HepG2 (cell line): ENCODE measurements around the gene ATP2B2.

Experiments
- E2F5 ChIP-seq: sonication (generic); formaldehyde crosslinking; conservative IDR thresholded peaks from 2 replicates; pipeline ENCODE4 v1.4.0; 2020; ENCODE audit warnings: missing genetic modification reagents
- EP300 ChIP-seq, 3 experiments: sonication (generic) in 1 of 3; formaldehyde crosslinking in 1 of 3; IDR thresholded peaks; 2 replicates each; pipeline versions ENCODE4 v1.5.1 to v1.6.1; 2011 to 2020; ENCODE audit warnings: low read depth in 2 of 3, low read length in 2 of 3, borderline replicate concordance in 1 of 3, improper control_type of control experiment in 1 of 3, mild to moderate bottlenecking in 1 of 3, missing genetic modification reagents in 1 of 3, moderate library complexity in 1 of 3
- MTF1 ChIP-seq: sonication (generic); formaldehyde crosslinking; IDR thresholded peaks from 2 replicates; pipeline ENCODE4 v1.5.0; 2020; ENCODE audit warnings: missing genetic modification reagents
- MYC ChIP-seq: sonication (generic); formaldehyde crosslinking; IDR thresholded peaks from 2 replicates; pipeline ENCODE4 v1.9.0; 2021; ENCODE audit warnings: missing genetic modification reagents, borderline replicate concordance
- RBAK ChIP-seq: sonication (generic); formaldehyde crosslinking; IDR thresholded peaks from 2 replicates; pipeline ENCODE4 v1.5.1; 2020; ENCODE audit warnings: mild to moderate bottlenecking, missing genetic modification reagents
- TFDP2 ChIP-seq: sonication (generic); formaldehyde crosslinking; IDR thresholded peaks from 2 replicates; pipeline ENCODE4 v1.4.0; 2020; ENCODE audit warnings: missing genetic modification reagents
- THAP7 ChIP-seq: sonication (generic); formaldehyde crosslinking; IDR thresholded peaks from 2 replicates; pipeline ENCODE4 v1.8.1; 2023; ENCODE audit warnings: mild to moderate bottlenecking, missing genetic modification reagents
- ZNF280D ChIP-seq: sonication (generic); formaldehyde crosslinking; IDR thresholded peaks from 2 replicates; pipeline ENCODE4 v1.5.1; 2020; ENCODE audit warnings: mild to moderate bottlenecking, missing genetic modification reagents
- ZNF451 ChIP-seq: sonication (generic); formaldehyde crosslinking; IDR thresholded peaks from 2 replicates; pipeline ENCODE4 v1.5.0; 2020; ENCODE audit warnings: mild to moderate bottlenecking, missing genetic modification reagents

GRCh38 chr3:10340476-10340875 lies 164.9 kb downstream of the ATP2B2 start:
- TF ChIP-seq EP300 (IDR thresholded peaks at IDR 0.05; ENCODE audit: low read depth in 2 of 2, low read length in 2 of 2), result no peak
- TF ChIP-seq EP300 (CRISPR knock-in tag; IDR thresholded peaks at IDR 0.05; ENCODE audit: borderline replicate concordance), result no peak
- TF ChIP-seq ZNF280D (CRISPR knock-in tag), result no peak
- TF ChIP-seq MYC, result no peak
- no peak for TF ChIP-seq MTF1 (CRISPR knock-in tag)
- TF ChIP-seq THAP7 (CRISPR knock-in tag), result no peak
- TF ChIP-seq E2F5, result no peak
- no peak for TF ChIP-seq ZNF451 (CRISPR knock-in tag)
- TF ChIP-seq RBAK (CRISPR knock-in tag), result no peak
- no peak for TF ChIP-seq TFDP2 (CRISPR knock-in tag)
